ENCODE data around the gene IL1RL2. TPM values are rescaled to one million over a fixed set of nuclear protein-coding genes. Genes with fewer than 3 reads are reported as not detected.

IL1RL2 gene
- total and polyA plus RNA-seq, 2 of the 8 experiments (the other 6 are each of a cell fraction or from before 2014, with no cell fraction given): not detected

DNA sequence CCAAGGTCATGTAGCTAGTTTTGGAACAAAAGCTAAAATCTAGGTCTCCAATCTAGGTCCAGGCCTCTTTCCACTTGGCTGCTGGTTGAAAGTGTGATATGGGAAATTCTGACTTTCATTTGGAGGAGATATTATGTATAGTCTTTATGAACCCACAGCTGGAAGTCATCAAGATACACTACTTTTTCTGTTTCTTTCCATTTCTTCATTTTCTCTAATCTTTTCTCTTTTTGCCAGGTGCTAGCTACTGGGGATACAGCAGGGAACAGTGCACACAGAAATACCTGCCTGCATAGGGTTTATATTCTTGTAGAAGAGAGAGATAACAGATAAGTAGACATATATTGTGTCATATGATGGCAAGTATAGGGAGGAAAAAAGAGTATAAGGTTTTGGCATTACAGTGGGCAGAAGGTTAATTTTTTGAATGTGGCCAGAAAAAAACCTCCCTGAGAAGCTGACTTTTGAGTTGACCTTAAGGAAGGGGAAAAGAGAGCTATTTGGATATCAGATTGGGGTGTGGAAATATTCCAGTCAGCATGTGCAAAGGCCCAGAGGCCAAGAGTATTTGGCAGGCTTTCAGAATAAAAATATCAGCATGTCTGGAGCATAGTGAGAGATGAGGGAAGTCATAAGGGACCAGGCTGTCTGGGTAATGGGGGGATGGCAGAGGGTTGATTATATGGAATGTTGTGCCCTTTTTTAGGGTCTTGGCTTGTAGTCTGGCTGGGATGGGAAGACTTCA lies 28.6 kb upstream of the IL1RL2 start:
- H3K9me3 ChIP-seq (ENCODE audit: insufficient read depth in 2 of 2, low read depth in 1 of 2, low read length in 1 of 2): no peaks in the 10 kb centered on the region
- ChIA-PET POLR2A (ENCODE audit: partially characterized antibody) (no interaction called here), CTCF (ENCODE audit: partially characterized antibody) (interaction anchor here (0.6 to 2.5 kb wide), 3 partner anchors 9 to 1609 kb away, joined by 4 to 16 read pairs (median 14); no protein-coding TSS in a partner anchor)
- TF ChIP-seq EP300 (IDR thresholded peaks at IDR 0.05; ENCODE audit: borderline replicate concordance in 1 of 2, low read depth in 2 of 2, low read length in 2 of 2) (no peak), CTBP2 (IDR thresholded peaks at IDR 0.05; ENCODE audit: borderline replicate concordance, insufficient read depth, insufficient read length, low read length) (no peak)
- no peak overlapping the region for H3K18ac ChIP-seq (ENCODE audit: extremely low read depth, low read length)
- no peak overlapping the region for H3K4me2 ChIP-seq (ENCODE audit: insufficient read depth in 1 of 2, low read depth in 2 of 2, low read length in 2 of 2)
- DNase-seq (ENCODE audit: low read depth in 1 of 2, low spot score in 2 of 2) (no peak), FAIRE-seq (no peak)
- no peak overlapping the region for H3K9ac ChIP-seq (replicated peaks in 1 of 4; ENCODE audit: extremely low read depth in 1 of 4, low read depth in 3 of 4, low read length in 3 of 4)
- no peak overlapping the region for H2BK120ac ChIP-seq (replicated peaks; ENCODE audit: low read depth, low read length)
- no peak overlapping the region for H2BK15ac ChIP-seq (ENCODE audit: low read length)
- H3K79me2 ChIP-seq (ENCODE audit: control insufficient read depth in 1 of 2, insufficient read depth in 2 of 2, low read length in 2 of 2): no peaks in the 10 kb centered on the region
- no peak overlapping the region for H2AK5ac ChIP-seq (ENCODE audit: low read depth, low read length)
- no peak overlapping the region for H3K4me3 ChIP-seq (ENCODE audit: extremely low read depth in 1 of 4, insufficient read depth in 2 of 4, low read depth in 3 of 4, low read length in 4 of 4)
- H3K4me1 ChIP-seq (replicated peaks in 1 of 4; ENCODE audit: control insufficient read depth in 3 of 4, insufficient read depth in 4 of 4, low read length in 3 of 4): no peaks in the 10 kb centered on the region
- H3K27ac ChIP-seq (ENCODE audit: low read depth, low read length): no peak overlapping the region
- no peak overlapping the region for H3K23ac ChIP-seq (ENCODE audit: insufficient read length)
- no peak overlapping the region for H4K8ac ChIP-seq (ENCODE audit: extremely low read depth, insufficient read depth, low read length)
- H2BK12ac ChIP-seq (ENCODE audit: low read depth, low read length): no peak overlapping the region
- H4K91ac ChIP-seq (replicated peaks; ENCODE audit: insufficient read length, low read length): no peak overlapping the region
- no peak overlapping the region for H2BK20ac ChIP-seq (ENCODE audit: low read length)
- no peak overlapping the region for H3K4ac ChIP-seq (replicated peaks; ENCODE audit: insufficient read length, low read depth, low read length)
- no peaks in the 10 kb centered on the region for H3K27me3 ChIP-seq (replicated peaks in 1 of 4; ENCODE audit: control insufficient read depth in 3 of 4, extremely low read depth in 1 of 4, insufficient read depth in 3 of 4, low read length in 3 of 4)
- no peak overlapping the region for H2BK5ac ChIP-seq (ENCODE audit: low read depth, low read length)
- H3K79me1 ChIP-seq (ENCODE audit: low read depth, low read length): no peaks in the 10 kb centered on the region
- H3K14ac ChIP-seq (ENCODE audit: insufficient read length): no peak overlapping the region
- H3K56ac ChIP-seq (replicated peaks; ENCODE audit: insufficient read length, low read depth, low read length): no peak overlapping the region
- no peaks in the 10 kb centered on the region for H3K36me3 ChIP-seq (ENCODE audit: control insufficient read depth in 2 of 4, insufficient read depth in 4 of 4, low read length in 3 of 4)
- H4K5ac ChIP-seq (ENCODE audit: insufficient read length, low read depth, low read length): no peak overlapping the region
- no peak overlapping the region for H2AFZ ChIP-seq (ENCODE audit: low read length)
- no peaks in the 10 kb centered on the region for H3K23me2 ChIP-seq (ENCODE audit: low read depth, low read length)
- H4K20me1 ChIP-seq (replicated peaks in 1 of 2; ENCODE audit: control insufficient read depth in 1 of 2, insufficient read depth in 2 of 2, low read length in 2 of 2): no peaks in the 10 kb centered on the region
